HG02885 (cell line): ENCODE results near the gene FHOD3.
A peak's percentile ranks its signal among the peaks of the same experiment; 100 is the strongest.
"Not testable (repeated sequence)": the region's sequence is repeated elsewhere in the genome, so short reads cannot be mapped to it uniquely, and the experiment has no call there.

Source experiments
- ATAC-seq: cut with Tn5 transposase; IDR thresholded peaks from one replicate; pipeline ENCODE4 v1.9.1; 2021; ENCODE audit warnings: mild to moderate bottlenecking; ENCODE audit not compliant: unreplicated experiment, poor library complexity

The FHOD3 gene

GRCh38 chr18:36782710-36783109 lies 485.2 kb downstream of the FHOD3 start:
- ATAC-seq: no peak

- no peak for ATAC-seq
These were observed 486.3 kb downstream of the FHOD3 start for GRCh38 chr18:36783792-36784191.

GRCh38 chr18:36786686-36787085 lies 489.2 kb downstream of the FHOD3 start:
- ATAC-seq: no peak

- no peak for ATAC-seq
These were observed 495.2 kb downstream of the FHOD3 start for GRCh38 chr18:36792634-36793283.

GRCh38 chr18:36798738-36799473 lies 501.4 kb downstream of the FHOD3 start:
- no peak for ATAC-seq

- no peak for ATAC-seq
These were observed 507.6 kb downstream of the FHOD3 start for GRCh38 chr18:36805105-36805504.

GRCh38 chr18:36808681-36809080 lies 511.2 kb downstream of the FHOD3 start:
- ATAC-seq: no peak

GRCh38 chr18:36809590-36810381 lies 512.3 kb downstream of the FHOD3 start:
- ATAC-seq: peak; percentile 99

GRCh38 chr18:36811430-36811829 lies 513.9 kb downstream of the FHOD3 start:
- no peak for ATAC-seq

- no peak for ATAC-seq
These were observed 514.4 kb downstream of the FHOD3 start for GRCh38 chr18:36811955-36812354.

GRCh38 chr18:36812678-36813077 lies 515.2 kb downstream of the FHOD3 start:
- ATAC-seq: no peak

- ATAC-seq: no peak
These were observed 515.7 kb downstream of the FHOD3 start for GRCh38 chr18:36813101-36813775.

- ATAC-seq: no peak
These were observed 516.3 kb downstream of the FHOD3 start for GRCh38 chr18:36813824-36814223.

- ATAC-seq: no peak
These were observed 517.5 kb downstream of the FHOD3 start for GRCh38 chr18:36814994-36815393.

- ATAC-seq: not testable (repeated sequence)
These were observed 518.6 kb downstream of the FHOD3 start for GRCh38 chr18:36816096-36816495.

- ATAC-seq: no peak
These were observed 519.5 kb downstream of the FHOD3 start for GRCh38 chr18:36817039-36817438.

GRCh38 chr18:36818652-36819051 lies 521.1 kb downstream of the FHOD3 start:
- no peak for ATAC-seq

- no peak for ATAC-seq
These were observed 522.1 kb downstream of the FHOD3 start for GRCh38 chr18:36819621-36820020.

- ATAC-seq: no peak
These were observed 524.2 kb downstream of the FHOD3 start for GRCh38 chr18:36821681-36822080.

GRCh38 chr18:36825526-36825925 lies 528.0 kb downstream of the FHOD3 start:
- no peak for ATAC-seq

- no peak for ATAC-seq
These were observed 529.0 kb downstream of the FHOD3 start for GRCh38 chr18:36826556-36826955.
